Nephron (organoid): ENCODE data around the gene CDK19.

Experiments
- H3K27ac Mint-ChIP-seq, 3 experiments: 2 replicates each; pipeline ENCODE4 v1.8.0; 2020; ENCODE audit warnings: mixed read lengths in 3 of 3, mild to moderate bottlenecking in 2 of 3, moderate library complexity in 1 of 3
- H3K27me3 Mint-ChIP-seq: 2 replicates; pipeline ENCODE4 v1.8.0; 2021; ENCODE audit warnings: low read depth, mild to moderate bottlenecking, moderate library complexity, mixed read lengths
- H3K36me3 Mint-ChIP-seq: 2 replicates; pipeline ENCODE4 v1.8.0; 2020; ENCODE audit warnings: low read depth, mixed read lengths
- H3K4me1 Mint-ChIP-seq: 2 replicates; pipeline ENCODE4 v1.8.0; 2020; ENCODE audit warnings: mixed read lengths
- H3K4me3 Mint-ChIP-seq, 3 experiments: 2 replicates each; pipeline ENCODE4 v1.8.0; 2020; ENCODE audit warnings: mild to moderate bottlenecking in 3 of 3, mixed read lengths in 3 of 3, moderate library complexity in 2 of 3
- H3K9me3 Mint-ChIP-seq: 2 replicates; pipeline ENCODE4 v1.8.0; 2020; ENCODE audit warnings: mixed read lengths
- CTCF ChIP-seq, 3 experiments: fragments of 200-600 bp; sonication (generic); IDR thresholded peaks; one replicate each; pipeline ENCODE4 v1.5.0; 2021; ENCODE audit warnings: antibody characterized with exemption in 3 of 3; ENCODE audit not compliant: unreplicated experiment in 3 of 3

The CDK19 gene

GRCh38 chr6:110573537-110573936 is 241.7 kb downstream of the CDK19 start:
- H3K4me3 Mint-ChIP-seq: no peak overlapping the region
- peaks cover 6% of the 10 kb centered on the region for H3K4me1 Mint-ChIP-seq
- H3K27ac Mint-ChIP-seq: peak overlapping the region in 2 of 3 experiments; percentile 40 to 58
- no peak for TF ChIP-seq CTCF (IDR thresholded peaks at IDR 0.05; ENCODE audit: unreplicated experiment in 3 of 3)
- H3K9me3 Mint-ChIP-seq: peaks cover 6% of the 10 kb centered on the region
- H3K27me3 Mint-ChIP-seq: peaks cover 3% of the 10 kb centered on the region
- peaks cover 3% of the 10 kb centered on the region for H3K36me3 Mint-ChIP-seq

GRCh38 chr6:110573136-110573535 is 242.1 kb downstream of the CDK19 start:
- Mint-ChIP-seq H3K27me3 (peaks cover 3% of the 10 kb centered on the region), H3K4me1 (peaks cover 6% of the 10 kb centered on the region), H3K9me3 (peaks cover 3% of the 10 kb centered on the region), H3K27ac (no peak overlapping the region), H3K36me3 (peaks cover under 1% of the 10 kb centered on the region), H3K4me3 (no peak overlapping the region)
- TF ChIP-seq CTCF (IDR thresholded peaks at IDR 0.05; ENCODE audit: unreplicated experiment in 3 of 3): no peak

- Mint-ChIP-seq H3K36me3 (no peaks in the 10 kb centered on the region), H3K27ac (peak overlapping the region in 1 of 3 experiments; percentile 82), H3K4me1 (peaks cover 15% of the 10 kb centered on the region), H3K27me3 (peaks cover 3% of the 10 kb centered on the region), H3K4me3 (no peak overlapping the region), H3K9me3 (no peaks in the 10 kb centered on the region)
- TF ChIP-seq CTCF (IDR thresholded peaks at IDR 0.05; ENCODE audit: unreplicated experiment in 3 of 3): no peak
Observed at GRCh38 chr6:110567957-110568696, 247.1 kb downstream of the CDK19 start.

- TF ChIP-seq CTCF (IDR thresholded peaks at IDR 0.05; ENCODE audit: unreplicated experiment in 3 of 3): no peak
- Mint-ChIP-seq H3K36me3 (no peaks in the 10 kb centered on the region), H3K27me3 (peaks cover 6% of the 10 kb centered on the region), H3K4me3 (no peak overlapping the region), H3K9me3 (no peaks in the 10 kb centered on the region), H3K4me1 (peaks cover 15% of the 10 kb centered on the region), H3K27ac (peak overlapping the region; percentile 73 to 88 (median 79))
Observed at GRCh38 chr6:110566346-110567125, 248.7 kb downstream of the CDK19 start.

GRCh38 chr6:110564703-110565421 is 250.4 kb downstream of the CDK19 start:
- no peak for TF ChIP-seq CTCF (IDR thresholded peaks at IDR 0.05; ENCODE audit: unreplicated experiment in 3 of 3)
- H3K4me1 Mint-ChIP-seq: peaks cover 15% of the 10 kb centered on the region
- no peak overlapping the region for H3K4me3 Mint-ChIP-seq
- no peaks in the 10 kb centered on the region for H3K9me3 Mint-ChIP-seq
- H3K27me3 Mint-ChIP-seq: peaks cover 4% of the 10 kb centered on the region
- H3K27ac Mint-ChIP-seq: peak overlapping the region in 2 of 3 experiments; percentile 30 to 88
- H3K36me3 Mint-ChIP-seq: no peaks in the 10 kb centered on the region
